Tibial artery (tissue), 4 donors: Measurements from ENCODE around the gene P2RY8.
"Not testable (repeated sequence)": the region's sequence is repeated elsewhere in the genome, so short reads cannot be mapped to it uniquely, and the experiment has no call there.

Source experiments
- DNase-seq, 2 donors: peaks; one replicate each; pipeline ENCODE4 v3.0.0-alpha.2; 2019
- H3K27ac ChIP-seq, 2 donors: fragments of 200-600 bp; sonication (generic) in 1 of 2; 1 replicate in 1 of 2; 2 replicates in 1 of 2; pipeline ENCODE4 v1.5.1; 2018 to 2019; ENCODE audit warnings: mild to moderate bottlenecking in 1 of 2
- H3K27me3 ChIP-seq, 2 donors: fragments of 200-600 bp; sonication (generic) in 1 of 2; one replicate each; pipeline versions ENCODE4 v1.5.1 to v1.6.0; 2016 to 2019
- H3K36me3 ChIP-seq, 3 donors: fragments of 200-600 bp; sonication (generic) in 2 of 3; one replicate each; pipeline ENCODE4 v1.5.1; 2016 to 2019; ENCODE audit warnings: mild to moderate bottlenecking in 2 of 3
- H3K4me1 ChIP-seq, 4 donors: fragments of 200-600 bp; sonication (generic) in 2 of 4; 1 replicate in 3 of 4; 2 replicates in 1 of 4; pipeline ENCODE4 v1.5.1; 2016 to 2019
- H3K4me3 ChIP-seq, 2 donors: fragments of 200-600 bp; sonication (generic) in 1 of 2; 1 replicate in 1 of 2; 2 replicates in 1 of 2; pipeline ENCODE4 v1.5.1; 2018 to 2019; ENCODE audit warnings: mild to moderate bottlenecking in 2 of 2
- H3K9me3 ChIP-seq, 3 donors: fragments of 200-600 bp; sonication (generic) in 1 of 3; one replicate each; pipeline ENCODE4 v1.5.1; 2016 to 2019
- CTCF ChIP-seq, 2 experiments: fragments of 200-600 bp in 1 of 2; fragments of 450-650 bp in 1 of 2; IDR thresholded peaks; one replicate each; pipeline ENCODE4 v1.5.1; 2017 to 2019; ENCODE audit warnings: antibody characterized with exemption in 2 of 2, mild to moderate bottlenecking in 1 of 2, moderate library complexity in 1 of 2
- intact Hi-C: fragments of 100-400 bp; cut with DNase I; formaldehyde crosslinking; loops from one replicate; pipeline ENCODE4 v1.15.0; 2023; ENCODE audit warnings: low total_unique reads

Gene P2RY8

GRCh38 chrX:1446984-1447968, 89.7 kb downstream of the P2RY8 start:
- H3K27ac ChIP-seq, H3K9me3 ChIP-seq, H3K36me3 ChIP-seq, H3K4me3 ChIP-seq, H3K27me3 ChIP-seq, intact Hi-C loops: not testable (repeated sequence)
- peak in 1 of 2 donors; percentile 29 for DNase-seq
- H3K4me1 ChIP-seq, result peaks cover 0 to 24% (median 22%) of the 10 kb centered on the region in 4 donors

GRCh38 chrX:1444561-1445500, 92.2 kb downstream of the P2RY8 start:
- Histone ChIP-seq H3K4me1 (no peaks in the 10 kb centered on the region), H3K27me3 (no peaks in the 10 kb centered on the region), H3K9me3 (no peaks in the 10 kb centered on the region), H3K36me3 (peaks cover 13 to 23% (median 15%) of the 10 kb centered on the region in 3 donors), H3K27ac (no peak overlapping the region), H3K4me3 (no peak overlapping the region)
- no peak for TF ChIP-seq CTCF (IDR thresholded peaks at IDR 0.05)
- DNase-seq, result peak in 1 of 2 donors; percentile 31
- intact Hi-C loops, result no loop called here

GRCh38 chrX:1443496-1444075, 93.4 kb downstream of the P2RY8 start:
- Histone ChIP-seq H3K4me1 (no peaks in the 10 kb centered on the region), H3K9me3 (no peaks in the 10 kb centered on the region), H3K27ac (no peak overlapping the region), H3K4me3 (no peak overlapping the region), H3K36me3 (peaks cover 14 to 36% (median 26%) of the 10 kb centered on the region in 3 donors), H3K27me3 (no peaks in the 10 kb centered on the region)
- no peak for TF ChIP-seq CTCF (IDR thresholded peaks at IDR 0.05)
- peak in 1 of 2 donors; percentile 48 for DNase-seq
- intact Hi-C loops, result no loop called here

- Histone ChIP-seq H3K4me1 (no peaks in the 10 kb centered on the region), H3K36me3 (peaks cover 14 to 41% (median 34%) of the 10 kb centered on the region in 3 donors), H3K4me3 (no peak overlapping the region), H3K9me3 (no peaks in the 10 kb centered on the region), H3K27me3 (no peaks in the 10 kb centered on the region), H3K27ac (no peak overlapping the region)
- intact Hi-C loops, result no loop called here
- no peak for TF ChIP-seq CTCF (IDR thresholded peaks at IDR 0.05)
- peak in 1 of 2 donors; percentile 32 for DNase-seq
These were observed 94.1 kb downstream of the P2RY8 start for GRCh38 chrX:1442724-1443367.

GRCh38 chrX:1442016-1442665, 94.8 kb downstream of the P2RY8 start:
- peak in 1 of 2 donors; percentile 28 for DNase-seq
- no peak for TF ChIP-seq CTCF (IDR thresholded peaks at IDR 0.05)
- H3K9me3 ChIP-seq, result no peaks in the 10 kb centered on the region
- H3K4me3 ChIP-seq, result no peak overlapping the region
- peaks cover 21 to 48% (median 41%) of the 10 kb centered on the region in 3 donors for H3K36me3 ChIP-seq
- intact Hi-C loops, result no loop called here
- no peaks in the 10 kb centered on the region for H3K27me3 ChIP-seq
- no peak overlapping the region for H3K27ac ChIP-seq
- H3K4me1 ChIP-seq, result no peaks in the 10 kb centered on the region
